OCI-LY1 (cell line): ENCODE data around the gene NOS3.

Source experiments
- EZH2 ChIP-seq: fragments of 200-600 bp; sonication (generic), shearing (Covaris generic); IDR thresholded peaks from 2 replicates; pipeline ENCODE4 v1.8.0; 2017; ENCODE audit warnings: borderline replicate concordance, mixed run types, mild to moderate bottlenecking, antibody characterized with exemption, low read length, moderate library complexity, mixed read lengths
- TF ChIP-seq, protein P1 (sequence below): fragments of 200-600 bp; sonication (generic), shearing (Covaris generic); IDR thresholded peaks from 2 replicates; pipeline ENCODE4 v1.5.1; 2017; ENCODE audit warnings: mild to moderate bottlenecking, antibody characterized with exemption, low read length, moderate library complexity, mixed read lengths

GRCh38 chr7:150978126-150978789 is 12.6 kb upstream of the NOS3 start, which contains the start of gene KCNH2:
- no peak for TF ChIP-seq EZH2
- TF ChIP-seq, protein P1, sequence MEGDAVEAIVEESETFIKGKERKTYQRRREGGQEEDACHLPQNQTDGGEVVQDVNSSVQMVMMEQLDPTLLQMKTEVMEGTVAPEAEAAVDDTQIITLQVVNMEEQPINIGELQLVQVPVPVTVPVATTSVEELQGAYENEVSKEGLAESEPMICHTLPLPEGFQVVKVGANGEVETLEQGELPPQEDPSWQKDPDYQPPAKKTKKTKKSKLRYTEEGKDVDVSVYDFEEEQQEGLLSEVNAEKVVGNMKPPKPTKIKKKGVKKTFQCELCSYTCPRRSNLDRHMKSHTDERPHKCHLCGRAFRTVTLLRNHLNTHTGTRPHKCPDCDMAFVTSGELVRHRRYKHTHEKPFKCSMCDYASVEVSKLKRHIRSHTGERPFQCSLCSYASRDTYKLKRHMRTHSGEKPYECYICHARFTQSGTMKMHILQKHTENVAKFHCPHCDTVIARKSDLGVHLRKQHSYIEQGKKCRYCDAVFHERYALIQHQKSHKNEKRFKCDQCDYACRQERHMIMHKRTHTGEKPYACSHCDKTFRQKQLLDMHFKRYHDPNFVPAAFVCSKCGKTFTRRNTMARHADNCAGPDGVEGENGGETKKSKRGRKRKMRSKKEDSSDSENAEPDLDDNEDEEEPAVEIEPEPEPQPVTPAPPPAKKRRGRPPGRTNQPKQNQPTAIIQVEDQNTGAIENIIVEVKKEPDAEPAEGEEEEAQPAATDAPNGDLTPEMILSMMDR = no peak
